Aorta (tissue), 5 donors: ENCODE measurements around the gene LDLRAD1. TPM values are rescaled to one million over a fixed set of nuclear protein-coding genes. Genes with fewer than 3 reads are reported as not detected.
A peak's percentile ranks its signal among the peaks of the same experiment; 100 is the strongest.
"Not testable (repeated sequence)": the region's sequence is repeated elsewhere in the genome, so short reads cannot be mapped to it uniquely, and the experiment has no call there.

Source experiments
- ATAC-seq: fragments of 200-7000 bp; cut with Tn5 transposase; one replicate; pipeline ENCODE4 v1.9.1; 2022; ENCODE audit warnings: moderate library complexity; ENCODE audit not compliant: low FRiP score
- DNase-seq, 2 donors: peaks; one replicate each; pipeline ENCODE4 v3.0.0-alpha.2; 2020
- H3K27ac ChIP-seq, 2 donors: one replicate each; pipeline ENCODE4 v1.5.1; 2013; ENCODE audit warnings: low read length in 2 of 2, mild to moderate bottlenecking in 2 of 2, moderate library complexity in 2 of 2, control low read depth in 1 of 2, inconsistent platforms in 1 of 2, low read depth in 1 of 2
- H3K27me3 ChIP-seq, 2 donors: one replicate each; pipeline ENCODE4 v1.6.1; 2013; ENCODE audit warnings: control low read depth in 1 of 2, low read length in 1 of 2, mild to moderate bottlenecking in 1 of 2, moderate library complexity in 1 of 2; ENCODE audit not compliant: insufficient read depth in 2 of 2, control insufficient read depth in 1 of 2
- H3K36me3 ChIP-seq, 2 donors: one replicate each; pipeline ENCODE4 v1.6.1; 2013; ENCODE audit warnings: control low read depth in 1 of 2, low read length in 1 of 2, mild to moderate bottlenecking in 1 of 2; ENCODE audit not compliant: insufficient read depth in 2 of 2, control insufficient read depth in 1 of 2
- H3K4me1 ChIP-seq, 2 donors: one replicate each; pipeline ENCODE4 v1.6.1; 2013; ENCODE audit warnings: low read length in 2 of 2, control low read depth in 1 of 2, mild to moderate bottlenecking in 1 of 2, moderate library complexity in 1 of 2; ENCODE audit not compliant: insufficient read depth in 2 of 2, control insufficient read depth in 1 of 2
- H3K4me3 ChIP-seq, 2 donors: one replicate each; pipeline ENCODE4 v1.5.1; 2013; ENCODE audit warnings: low read length in 2 of 2, control low read depth in 1 of 2, mild to moderate bottlenecking in 1 of 2
- H3K9me3 ChIP-seq: one replicate; pipeline ENCODE4 v1.6.1; 2013; ENCODE audit warnings: mild to moderate bottlenecking, low read length; ENCODE audit not compliant: control insufficient read depth
- WGBS, 2 donors: extraction: QIAGEN DNeasy Blood & Tissue Kit; methylation state at CpG; one replicate each; pipeline ENCODE4 v1.1.7; 2013; 5-methylcytosine and 5-hydroxymethylcytosine counted together
- intact Hi-C, 2 donors: fragments of 100-400 bp; cut with DNase I; formaldehyde crosslinking; loops; one replicate each; pipeline versions ENCODE4 v1.14.2 to v1.15.0; 2022
- polyA plus RNA-seq, 2 donors: library from polyadenylated mRNA; stranded (reverse); fragments of 200-250 nt; gene quantifications; one replicate each; pipeline ENCODE4 v1.2.3, GENCODE V29; 2013
- total RNA-seq, 2 donors: library from RNA; stranded (reverse); fragmentation: NEBNext Ultra II Directional; extraction: Animal tissue kit (Norgen Biotek cat#: 25700); gene quantifications; one replicate each; pipeline ENCODE4 v1.2.1, GENCODE V29; 2021
- donor health status: healthy with polysubstance abuse.
- donor health status: Bipolar disorder and iron deficiency.
- donor health status: DM: no; HTN: no; CAD: no.
- donor health status: DM: no; HTN: no; CAD: no.
- donor health status: DM: yes; HTN: yes; CAD: no.

The LDLRAD1 gene
- total and polyA plus RNA-seq, 4 donors: not detected

GRCh38 chr1:54011316-54012007 lies 6.5 kb downstream of the LDLRAD1 start:
- DNase-seq (peak in 1 of 2 donors; percentile 26), ATAC-seq (no peak)
- H3K4me3 ChIP-seq: no peak overlapping the region
- no peak overlapping the region for H3K27ac ChIP-seq
- H3K36me3 ChIP-seq: no peaks in the 10 kb centered on the region
- H3K9me3 ChIP-seq: no peaks in the 10 kb centered on the region
- WGBS, 2 donors: 79 to 81% methylated on average over 9 of the region's 9 CpGs
- intact Hi-C loops: no loop called here
- no peaks in the 10 kb centered on the region for H3K4me1 ChIP-seq
- no peaks in the 10 kb centered on the region for H3K27me3 ChIP-seq

DNA sequence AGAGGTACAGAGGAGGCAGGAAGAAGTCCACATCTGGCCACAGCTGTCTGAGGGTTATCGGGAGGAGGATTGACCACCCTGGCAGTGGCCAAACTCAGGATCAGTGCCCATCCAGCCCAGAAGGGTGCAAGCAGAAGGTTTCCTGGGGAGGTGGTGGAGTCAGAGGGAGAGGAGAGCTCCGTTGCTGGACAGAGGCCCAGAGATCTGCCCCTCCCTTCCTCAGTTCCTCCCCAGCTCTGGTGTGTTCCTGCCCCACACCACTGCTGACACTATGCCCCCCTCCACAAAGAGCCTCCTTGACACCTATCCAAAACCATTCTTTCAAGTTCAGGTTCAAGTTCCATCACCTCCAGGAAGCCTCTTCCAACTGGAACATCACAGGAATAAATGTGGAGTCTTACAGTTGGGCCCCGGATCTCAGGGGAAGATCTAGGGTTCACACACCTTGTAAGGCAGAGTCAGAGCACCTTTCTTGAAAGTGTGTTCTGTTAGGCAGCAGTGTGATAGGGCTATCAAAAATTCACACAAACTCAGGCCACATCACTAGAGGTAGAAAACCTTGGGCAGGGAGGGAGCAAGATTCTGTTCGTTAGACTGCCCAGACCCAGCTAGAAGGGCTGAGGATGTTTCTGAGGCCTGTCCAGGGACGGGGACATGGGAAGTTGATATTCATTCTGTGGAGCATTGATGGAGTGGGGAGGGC lies 7.4 kb downstream of the LDLRAD1 start:
- 69 to 81% methylated on average over 5 of the region's 5 CpGs for WGBS, 2 donors
- intact Hi-C loops: no loop called here
- Histone ChIP-seq H3K4me1 (no peaks in the 10 kb centered on the region), H3K27me3 (no peaks in the 10 kb centered on the region), H3K27ac (no peak overlapping the region), H3K36me3 (no peaks in the 10 kb centered on the region), H3K9me3 (no peaks in the 10 kb centered on the region), H3K4me3 (no peak overlapping the region)
- DNase-seq: no peak
- ATAC-seq: no peak

GRCh38 chr1:54009406-54009805 lies 8.6 kb downstream of the LDLRAD1 start:
- no peaks in the 10 kb centered on the region for H3K27me3 ChIP-seq
- WGBS, 2 donors: 86 to 95% methylated on average over 4 of the region's 4 CpGs
- H3K4me3 ChIP-seq: no peak overlapping the region
- no peak for ATAC-seq
- H3K4me1 ChIP-seq: no peaks in the 10 kb centered on the region
- no peak overlapping the region for H3K27ac ChIP-seq
- intact Hi-C loops: no loop called here
- no peak for DNase-seq
- no peaks in the 10 kb centered on the region for H3K9me3 ChIP-seq
- no peaks in the 10 kb centered on the region for H3K36me3 ChIP-seq

DNA sequence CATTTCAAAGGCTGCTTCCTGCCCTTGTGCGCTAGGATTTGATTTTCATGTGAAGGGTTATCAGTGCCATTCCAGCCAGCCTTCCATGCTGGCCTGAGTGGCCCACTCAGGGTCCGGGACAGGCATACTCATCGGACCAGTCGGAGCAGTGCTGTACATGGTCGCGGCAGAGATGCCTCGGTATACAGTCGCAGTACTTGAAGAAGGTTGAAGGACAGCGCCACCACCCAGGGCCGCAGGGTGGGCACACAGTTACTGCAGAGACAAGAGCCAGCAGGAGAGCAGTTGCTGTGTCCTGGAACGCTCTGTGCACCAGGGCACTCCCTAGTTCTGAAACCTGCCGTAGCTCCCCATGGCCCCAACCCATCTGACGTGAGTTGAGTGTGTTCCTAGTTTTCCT lies 9.1 kb downstream of the LDLRAD1 start:
- no peak overlapping the region for H3K4me3 ChIP-seq
- H3K4me1 ChIP-seq: no peaks in the 10 kb centered on the region
- H3K36me3 ChIP-seq: no peaks in the 10 kb centered on the region
- intact Hi-C loops: no loop called here
- DNase-seq (peak in 1 of 2 donors; percentile 52), ATAC-seq (no peak)
- no peak overlapping the region for H3K27ac ChIP-seq
- H3K27me3 ChIP-seq: no peaks in the 10 kb centered on the region
- WGBS, 2 donors: 84 to 86% methylated on average over 13 of the region's 13 CpGs
- no peaks in the 10 kb centered on the region for H3K9me3 ChIP-seq

- WGBS, 2 donors: 95 to 96% methylated on average over 4 of the region's 4 CpGs
- Histone ChIP-seq H3K4me1 (no peaks in the 10 kb centered on the region), H3K4me3 (no peak overlapping the region), H3K36me3 (no peaks in the 10 kb centered on the region), H3K27ac (no peak overlapping the region), H3K9me3 (no peaks in the 10 kb centered on the region), H3K27me3 (no peaks in the 10 kb centered on the region)
- ATAC-seq (no peak), DNase-seq (no peak)
- intact Hi-C loops: no loop called here
Measured at GRCh38 chr1:54007613-54008012, 10.4 kb downstream of the LDLRAD1 start.

DNA sequence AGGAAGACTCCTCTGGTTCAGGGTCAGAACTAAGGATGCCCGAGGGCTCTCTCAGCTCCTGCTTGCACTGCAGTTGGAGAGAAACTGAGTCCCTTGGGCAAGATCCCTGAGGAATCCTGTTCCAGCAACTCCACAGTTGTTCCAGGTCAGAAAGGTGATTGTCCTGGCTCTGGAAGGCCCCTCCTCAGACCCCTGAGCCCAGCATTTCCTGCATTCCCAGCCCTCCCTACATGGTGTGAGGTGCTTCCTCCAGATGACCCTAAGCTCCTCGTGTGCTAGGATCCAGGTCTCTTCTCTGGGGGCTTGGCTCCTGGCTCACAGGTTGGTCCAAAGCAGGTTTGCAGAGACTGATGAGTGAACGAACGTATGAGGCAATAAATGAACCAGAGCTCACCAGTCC lies 11.5 kb downstream of the LDLRAD1 start:
- intact Hi-C loops: no loop called here
- Histone ChIP-seq H3K9me3 (no peaks in the 10 kb centered on the region), H3K27ac (no peak overlapping the region), H3K36me3 (no peaks in the 10 kb centered on the region), H3K4me3 (no peak overlapping the region), H3K4me1 (no peaks in the 10 kb centered on the region), H3K27me3 (no peaks in the 10 kb centered on the region)
- DNase-seq (no peak), ATAC-seq (no peak)
- 72 to 79% methylated on average over 4 of the region's 4 CpGs for WGBS, 2 donors

DNA sequence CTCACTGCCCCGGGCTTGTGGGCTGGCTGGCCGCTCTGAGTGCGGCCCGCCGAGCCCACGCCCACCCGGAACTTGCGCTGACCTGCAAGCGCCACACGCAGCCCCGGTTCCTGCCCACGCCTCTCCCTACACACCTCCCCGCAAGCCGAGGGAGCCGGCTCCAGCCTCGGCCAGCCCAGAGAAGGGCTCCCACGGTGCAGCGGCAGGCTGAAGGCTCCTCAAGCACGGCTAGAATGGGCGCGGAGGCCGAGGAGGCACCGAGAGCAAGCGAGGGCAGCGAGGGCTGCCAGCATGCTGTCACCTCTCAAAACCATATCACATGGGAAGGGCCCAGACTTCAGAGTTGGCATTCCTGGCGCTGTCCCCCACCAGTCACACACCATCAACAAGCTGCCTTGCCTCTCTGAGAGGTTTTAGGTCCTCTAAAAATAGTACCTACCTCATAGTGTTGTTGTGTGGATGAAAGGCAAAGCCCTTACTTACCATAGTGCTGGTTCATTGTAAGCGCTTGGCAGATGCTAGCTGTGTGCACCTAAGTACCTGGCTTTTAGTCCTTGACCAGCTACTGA lies 13.4 kb downstream of the LDLRAD1 start:
- peak in 1 of 2 donors; percentile 61 for DNase-seq
- ATAC-seq: no peak
- H3K4me1 ChIP-seq: no peaks in the 10 kb centered on the region
- no peaks in the 10 kb centered on the region for H3K9me3 ChIP-seq
- 93 to 94% methylated on average over 27 of the region's 27 CpGs for WGBS, 2 donors
- H3K4me3 ChIP-seq: no peak overlapping the region
- H3K27ac ChIP-seq: no peak overlapping the region
- H3K27me3 ChIP-seq: no peaks in the 10 kb centered on the region
- H3K36me3 ChIP-seq: no peaks in the 10 kb centered on the region
- intact Hi-C loops: no loop called here

DNA sequence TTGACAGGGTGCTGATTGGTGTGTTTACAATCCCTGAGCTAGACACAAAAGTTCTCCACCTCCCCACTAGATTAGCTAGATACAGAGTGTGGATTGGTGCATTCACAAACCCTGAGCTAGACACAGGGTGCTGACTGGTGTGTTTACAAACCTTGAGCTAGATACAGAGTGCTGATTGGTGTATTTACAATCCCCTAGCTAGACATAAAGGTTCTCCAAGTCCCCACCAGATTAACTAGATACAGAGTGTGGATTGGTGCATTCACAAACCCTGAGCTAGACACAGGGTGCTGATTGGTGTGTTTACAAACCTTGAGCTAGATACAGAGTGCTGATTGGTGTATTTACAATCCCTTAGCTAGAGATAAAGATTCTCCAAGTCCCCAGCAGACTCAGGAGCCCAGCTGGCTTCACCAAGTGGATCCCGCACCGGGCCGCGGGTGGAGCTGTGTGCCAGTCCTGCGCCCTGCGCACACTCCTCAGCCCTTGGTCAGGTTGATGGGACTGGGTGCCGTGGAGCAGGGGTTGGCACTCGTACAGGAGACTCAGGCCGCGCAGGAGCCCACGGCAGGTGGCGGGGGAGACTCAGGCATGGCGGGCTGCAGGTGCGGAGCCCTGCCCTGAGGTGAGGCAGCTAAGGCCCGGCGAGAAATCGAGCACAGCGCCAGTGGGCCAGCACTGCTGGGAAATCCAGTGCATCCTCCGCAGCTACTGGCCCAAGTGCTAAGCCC lies 14.1 kb downstream of the LDLRAD1 start:
- peak in 1 of 2 donors; percentile 58 for DNase-seq
- H3K27ac ChIP-seq, intact Hi-C loops, H3K4me1 ChIP-seq, ATAC-seq, H3K9me3 ChIP-seq, H3K36me3 ChIP-seq, H3K4me3 ChIP-seq, H3K27me3 ChIP-seq: not testable (repeated sequence)
- WGBS, 2 donors: 96 to 97% methylated on average over 19 of the region's 19 CpGs
